Esophagus muscularis mucosa (tissue), 4 donors: ENCODE results near the gene ZBTB22.

Experiments
- EP300 ChIP-seq: sonication (generic); formaldehyde crosslinking; IDR thresholded peaks from one replicate; pipeline ENCODE4 v1.6.1; 2017; ENCODE audit warnings: antibody characterized with exemption
- POLR2AphosphoS5 ChIP-seq, 2 donors: sonication (generic); formaldehyde crosslinking; IDR thresholded peaks; one replicate each; pipeline ENCODE4 v1.6.1; 2017; ENCODE audit warnings: antibody characterized with exemption in 2 of 2
- TF ChIP-seq, protein P1 (sequence below), 3 experiments: fragments of 200-600 bp in 2 of 3; fragments of 450-650 bp in 1 of 3; sonication (generic) in 2 of 3; IDR thresholded peaks; one replicate each; pipeline ENCODE4 v1.5.1; 2017 to 2019; ENCODE audit warnings: antibody characterized with exemption in 3 of 3, mild to moderate bottlenecking in 2 of 3, moderate library complexity in 1 of 3

DNA sequence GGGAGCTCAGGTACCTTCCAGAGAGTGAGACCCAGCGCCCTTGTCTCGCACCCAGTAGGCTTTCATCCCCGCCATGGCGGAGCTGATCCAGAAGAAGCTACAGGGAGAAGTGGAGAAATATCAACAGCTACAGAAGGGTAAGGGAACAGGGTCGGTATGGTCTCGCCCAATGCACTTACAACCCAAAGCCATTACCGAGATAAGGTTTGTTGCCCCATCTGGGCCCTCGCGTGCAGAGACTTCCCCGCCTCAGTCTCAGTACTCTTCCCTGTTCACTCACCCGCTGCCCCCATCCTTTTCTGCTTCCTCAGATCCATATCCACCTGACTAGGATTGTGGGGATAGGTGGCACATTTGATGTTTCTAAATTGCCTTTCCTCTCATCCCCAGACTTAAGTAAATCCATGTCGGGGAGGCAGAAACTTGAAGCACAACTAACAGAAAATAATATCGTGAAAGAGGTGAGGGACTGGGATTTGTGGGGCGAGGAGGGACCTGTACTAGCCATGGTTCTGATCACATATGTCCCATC, 27.7 kb downstream of the ZBTB22 start:
- TF ChIP-seq POLR2AphosphoS5 (IDR thresholded peaks at IDR 0.05) (no peak), EP300 (no peak)
- TF ChIP-seq, protein P1, sequence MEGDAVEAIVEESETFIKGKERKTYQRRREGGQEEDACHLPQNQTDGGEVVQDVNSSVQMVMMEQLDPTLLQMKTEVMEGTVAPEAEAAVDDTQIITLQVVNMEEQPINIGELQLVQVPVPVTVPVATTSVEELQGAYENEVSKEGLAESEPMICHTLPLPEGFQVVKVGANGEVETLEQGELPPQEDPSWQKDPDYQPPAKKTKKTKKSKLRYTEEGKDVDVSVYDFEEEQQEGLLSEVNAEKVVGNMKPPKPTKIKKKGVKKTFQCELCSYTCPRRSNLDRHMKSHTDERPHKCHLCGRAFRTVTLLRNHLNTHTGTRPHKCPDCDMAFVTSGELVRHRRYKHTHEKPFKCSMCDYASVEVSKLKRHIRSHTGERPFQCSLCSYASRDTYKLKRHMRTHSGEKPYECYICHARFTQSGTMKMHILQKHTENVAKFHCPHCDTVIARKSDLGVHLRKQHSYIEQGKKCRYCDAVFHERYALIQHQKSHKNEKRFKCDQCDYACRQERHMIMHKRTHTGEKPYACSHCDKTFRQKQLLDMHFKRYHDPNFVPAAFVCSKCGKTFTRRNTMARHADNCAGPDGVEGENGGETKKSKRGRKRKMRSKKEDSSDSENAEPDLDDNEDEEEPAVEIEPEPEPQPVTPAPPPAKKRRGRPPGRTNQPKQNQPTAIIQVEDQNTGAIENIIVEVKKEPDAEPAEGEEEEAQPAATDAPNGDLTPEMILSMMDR (IDR thresholded peaks at IDR 0.05) = no peak
